GM12865 (cell line): Measurements from ENCODE around the gene PLEKHM2.

Source experiments
- DNase-seq: peaks from one replicate; pipeline ENCODE4 v3.0.0; 2010; ENCODE audit warnings: low read depth
- H3K4me3 ChIP-seq: 2 replicates; pipeline ENCODE4 v1.5.1; 2011; ENCODE audit warnings: mild to moderate bottlenecking, low read depth, low read length, control low read depth
- CTCF ChIP-seq: IDR thresholded peaks from 2 replicates; pipeline ENCODE4 v1.5.1; 2011; ENCODE audit warnings: low read length, control low read depth, low read depth, inconsistent platforms; ENCODE audit not compliant: insufficient read depth; ENCODE audit errors: missing control alignments

Gene PLEKHM2

GRCh38 chr1:15757575-15758342 lies 73.6 kb downstream of the PLEKHM2 start:
- no peak for TF ChIP-seq CTCF
- H3K4me3 ChIP-seq, result no peak overlapping the region
- DNase-seq, result no peak

- TF ChIP-seq CTCF, result no peak
- DNase-seq, result no peak
- H3K4me3 ChIP-seq, result no peak within 1 kb of the TSS
Observed at GRCh38 chr1:15758343-15758931, 74.3 kb downstream of the PLEKHM2 start, which contains the start of gene FBLIM1. Gene FBLIM1 (plus strand): TSS chr1:15758795. CDS start chr1:15764984, 6,189 bp downstream.

GRCh38 chr1:15758953-15759661 lies 75.0 kb downstream of the PLEKHM2 start:
- no peak for DNase-seq
- TF ChIP-seq CTCF, result no peak
- no peak overlapping the region for H3K4me3 ChIP-seq

- DNase-seq, result no peak
- H3K4me3 ChIP-seq, result no peak overlapping the region
- TF ChIP-seq CTCF, result no peak
Observed at GRCh38 chr1:15760520-15761211, 76.5 kb downstream of the PLEKHM2 start.

GRCh38 chr1:15761366-15762128 lies 77.4 kb downstream of the PLEKHM2 start:
- no peak for DNase-seq
- TF ChIP-seq CTCF, result no peak
- no peak overlapping the region for H3K4me3 ChIP-seq

GRCh38 chr1:15762546-15762945 lies 78.4 kb downstream of the PLEKHM2 start:
- TF ChIP-seq CTCF, result no peak
- no peak for DNase-seq
- H3K4me3 ChIP-seq, result no peak overlapping the region
